ENCODE data around the gene PPIP5K2.

The PPIP5K2 gene

DNA sequence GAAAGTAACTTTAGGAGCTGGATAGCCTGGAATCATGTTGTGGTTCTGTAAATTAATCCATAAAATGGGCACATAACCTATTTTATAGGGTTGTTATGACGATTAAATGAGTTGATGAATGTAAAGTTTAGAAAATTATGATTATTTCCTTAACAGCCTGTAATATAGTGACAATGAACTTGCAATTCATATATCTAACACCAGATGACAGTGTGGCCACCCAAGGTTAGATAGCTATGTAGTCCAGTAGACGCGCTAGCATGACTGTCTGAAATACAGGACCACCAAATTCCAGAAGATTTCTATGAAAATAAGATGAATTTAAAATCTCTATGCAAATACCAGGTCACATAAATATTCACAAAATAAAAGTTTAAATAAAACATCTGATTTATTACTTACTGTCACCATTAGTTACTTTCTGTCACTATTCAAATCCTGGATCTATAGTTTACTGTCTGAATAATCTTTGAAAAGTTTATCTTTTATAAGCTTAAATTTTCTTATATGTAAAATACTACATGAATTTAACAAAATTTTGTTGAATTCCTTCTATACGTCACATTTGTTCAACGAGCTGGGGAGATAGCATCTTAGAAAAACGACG, 112.4 kb downstream of the PPIP5K2 start:
- TF ChIP-seq ZNF274 (IDR thresholded peaks at IDR 0.05; ENCODE audit: low read depth, low read length): no peak

GRCh38 chr5:103234239-103234975, 114.3 kb downstream of the PPIP5K2 start:
- no peak overlapping the region for H3K4me3 ChIP-seq (ENCODE audit: low read length)
- no peak for TF ChIP-seq ZNF274 (IDR thresholded peaks at IDR 0.05; ENCODE audit: low read depth, low read length)

More for the DNA sequence above, 112.4 kb downstream of the PPIP5K2 start:
- H3K4me3 ChIP-seq (ENCODE audit: low read length): no peak overlapping the region

GRCh38 chr5:103235891-103236290, 115.8 kb downstream of the PPIP5K2 start:
- no peak overlapping the region for H3K4me3 ChIP-seq (ENCODE audit: low read length)
- TF ChIP-seq ZNF274 (IDR thresholded peaks at IDR 0.05; ENCODE audit: low read depth, low read length): no peak

GRCh38 chr5:103237778-103238177, 117.7 kb downstream of the PPIP5K2 start:
- no peak for TF ChIP-seq ZNF274 (IDR thresholded peaks at IDR 0.05; ENCODE audit: low read depth, low read length)
- no peak overlapping the region for H3K4me3 ChIP-seq (ENCODE audit: low read length)

DNA sequence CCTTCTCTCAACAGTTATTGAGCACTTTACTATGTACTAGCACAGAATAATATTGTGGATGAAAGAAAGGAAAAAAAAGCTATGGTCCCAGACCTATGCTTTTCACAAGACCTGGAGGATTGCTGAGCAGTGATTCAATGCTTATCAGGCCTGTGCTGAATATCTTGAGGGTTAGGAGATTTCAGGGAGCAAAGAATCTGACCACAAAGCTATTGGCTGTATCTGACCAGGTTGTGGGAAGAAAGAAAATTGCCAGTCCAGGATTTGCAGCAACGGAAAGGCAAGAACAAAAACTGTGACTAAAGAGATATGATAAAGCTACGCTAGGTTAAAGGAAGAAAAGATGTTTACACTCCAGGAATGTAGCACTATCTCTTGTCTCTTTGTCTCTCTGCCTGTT, 123.6 kb downstream of the PPIP5K2 start:
- no peak overlapping the region for H3K4me3 ChIP-seq (ENCODE audit: low read length)
- TF ChIP-seq ZNF274 (IDR thresholded peaks at IDR 0.05; ENCODE audit: low read depth, low read length): no peak

DNA sequence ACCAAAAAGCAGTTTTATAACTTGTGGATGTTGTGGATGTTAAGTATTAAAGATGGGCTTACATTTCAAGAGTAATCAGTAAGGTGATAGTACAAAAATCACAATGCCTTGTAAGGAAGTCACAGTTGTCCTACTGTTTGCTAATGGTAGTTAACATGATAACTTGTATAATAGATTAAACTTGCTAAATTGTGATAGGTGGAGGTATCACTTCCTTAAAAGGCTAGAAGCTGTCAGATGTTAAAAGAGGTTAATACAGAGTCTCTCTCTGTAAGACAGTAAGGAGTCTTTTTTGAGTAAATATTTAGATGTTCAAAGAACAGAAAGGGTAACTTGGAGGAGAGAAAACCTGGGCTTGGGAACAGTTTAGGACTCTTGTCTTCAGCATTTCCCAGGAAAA, 124.3 kb downstream of the PPIP5K2 start:
- no peak overlapping the region for H3K4me3 ChIP-seq (ENCODE audit: low read length)
- no peak for TF ChIP-seq ZNF274 (IDR thresholded peaks at IDR 0.05; ENCODE audit: low read depth, low read length)

DNA sequence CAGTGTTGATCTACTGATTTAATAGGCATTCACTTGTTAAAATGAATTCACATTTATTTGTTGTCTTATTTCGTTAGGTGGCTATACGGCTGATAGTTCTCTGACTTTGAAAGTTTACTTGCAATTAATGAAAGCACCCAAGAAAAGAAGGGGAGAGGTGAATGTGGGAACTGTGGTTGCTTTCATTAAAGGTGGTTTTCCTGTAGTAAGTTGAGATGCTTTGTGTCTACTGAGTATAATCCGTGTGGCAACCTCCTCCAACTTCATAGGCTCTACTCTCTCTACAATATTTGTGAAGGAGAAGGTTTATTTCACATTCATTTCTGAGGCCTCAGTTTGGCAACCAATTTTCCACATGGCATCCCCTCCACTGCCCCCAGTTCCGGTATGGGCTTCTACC, 125.7 kb downstream of the PPIP5K2 start:
- no peak overlapping the region for H3K4me3 ChIP-seq (ENCODE audit: low read length)
- TF ChIP-seq ZNF274 (IDR thresholded peaks at IDR 0.05; ENCODE audit: low read depth, low read length): no peak

- TF ChIP-seq ZNF274 (IDR thresholded peaks at IDR 0.05; ENCODE audit: low read depth, low read length): no peak
These were observed 127.0 kb downstream of the PPIP5K2 start for GRCh38 chr5:103247118-103247517.

GRCh38 chr5:103249068-103249467, 129.0 kb downstream of the PPIP5K2 start:
- no peak overlapping the region for H3K4me3 ChIP-seq (ENCODE audit: low read length)
- no peak for TF ChIP-seq ZNF274 (IDR thresholded peaks at IDR 0.05; ENCODE audit: low read depth, low read length)

More at GRCh38 chr5:103247118-103247517, 127.0 kb downstream of the PPIP5K2 start:
- no peak overlapping the region for H3K4me3 ChIP-seq (ENCODE audit: low read length)

DNA sequence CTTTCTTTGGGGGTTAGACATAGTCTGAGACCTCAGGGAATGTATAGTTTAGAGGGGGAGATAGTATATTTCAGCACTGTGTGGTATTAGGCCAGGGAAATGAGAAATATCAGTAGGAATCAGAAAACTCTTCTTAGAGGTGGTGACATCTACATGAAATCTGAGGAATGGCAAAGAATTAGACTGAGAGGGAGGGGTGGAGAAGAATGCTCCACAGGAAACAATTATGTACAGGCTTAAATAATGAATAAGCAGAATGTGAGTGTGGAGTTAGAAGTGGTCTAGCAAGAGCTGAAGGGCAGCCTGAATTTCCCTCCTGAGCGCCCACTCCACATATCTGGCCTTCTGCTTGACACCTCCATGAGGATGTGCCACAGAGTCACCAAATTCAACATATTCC, 134.8 kb downstream of the PPIP5K2 start:
- TF ChIP-seq ZNF274 (IDR thresholded peaks at IDR 0.05; ENCODE audit: low read depth, low read length): no peak
- no peak overlapping the region for H3K4me3 ChIP-seq (ENCODE audit: low read length)

DNA sequence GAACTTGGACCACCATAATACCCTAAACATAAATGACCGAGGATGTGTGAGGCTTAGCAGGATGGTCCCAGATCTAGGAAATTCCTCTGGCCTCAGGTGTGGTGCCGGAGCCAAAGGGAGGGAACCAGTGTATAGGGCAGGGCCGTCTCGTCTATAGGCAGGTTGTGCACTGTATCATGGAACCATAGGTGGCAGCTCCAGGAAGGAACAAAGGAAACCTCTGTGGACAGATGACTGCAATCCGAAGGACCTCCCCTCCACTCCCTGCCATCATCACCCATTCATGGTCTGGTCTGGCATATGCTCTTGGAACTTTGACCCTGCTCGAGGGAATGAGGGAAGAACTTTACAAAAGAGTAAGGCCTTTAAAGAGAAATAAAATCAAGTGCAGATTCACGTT, 135.6 kb downstream of the PPIP5K2 start:
- no peak overlapping the region for H3K4me3 ChIP-seq (ENCODE audit: low read length)
- no peak for TF ChIP-seq ZNF274 (IDR thresholded peaks at IDR 0.05; ENCODE audit: low read depth, low read length)

DNA sequence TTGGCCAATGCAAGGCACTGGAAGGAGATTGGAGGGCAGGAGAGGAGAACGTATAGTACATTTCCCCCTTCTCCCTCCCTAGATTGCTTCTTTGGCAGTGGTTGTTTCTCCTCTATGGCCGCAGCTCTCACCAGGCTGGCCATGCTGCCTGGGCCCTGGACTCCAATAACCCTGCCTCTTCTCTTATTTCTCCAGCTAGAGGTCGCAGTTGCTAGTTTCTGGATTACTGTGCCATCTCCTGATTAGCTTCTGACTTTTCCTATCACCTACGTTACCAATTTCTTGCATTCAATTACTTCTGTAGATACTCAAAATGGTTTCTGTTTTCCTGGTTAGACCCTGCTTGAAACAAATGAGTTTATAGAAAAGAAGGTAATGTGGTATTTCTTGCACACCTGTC, 136.1 kb downstream of the PPIP5K2 start:
- no peak for TF ChIP-seq ZNF274 (IDR thresholded peaks at IDR 0.05; ENCODE audit: low read depth, low read length)
- H3K4me3 ChIP-seq (ENCODE audit: low read length): no peak overlapping the region

- TF ChIP-seq ZNF274 (IDR thresholded peaks at IDR 0.05; ENCODE audit: low read depth, low read length): no peak
- H3K4me3 ChIP-seq (ENCODE audit: low read length): peak within 1 kb of the TSS; percentile 65
These were observed 138.4 kb downstream of the PPIP5K2 start, which contains the start of gene MACIR for GRCh38 chr5:103258368-103258956. Gene MACIR, plus strand, starts transcription at chr5:103258763. Its CDS starts 17,157 bp downstream, at chr5:103275920.

DNA sequence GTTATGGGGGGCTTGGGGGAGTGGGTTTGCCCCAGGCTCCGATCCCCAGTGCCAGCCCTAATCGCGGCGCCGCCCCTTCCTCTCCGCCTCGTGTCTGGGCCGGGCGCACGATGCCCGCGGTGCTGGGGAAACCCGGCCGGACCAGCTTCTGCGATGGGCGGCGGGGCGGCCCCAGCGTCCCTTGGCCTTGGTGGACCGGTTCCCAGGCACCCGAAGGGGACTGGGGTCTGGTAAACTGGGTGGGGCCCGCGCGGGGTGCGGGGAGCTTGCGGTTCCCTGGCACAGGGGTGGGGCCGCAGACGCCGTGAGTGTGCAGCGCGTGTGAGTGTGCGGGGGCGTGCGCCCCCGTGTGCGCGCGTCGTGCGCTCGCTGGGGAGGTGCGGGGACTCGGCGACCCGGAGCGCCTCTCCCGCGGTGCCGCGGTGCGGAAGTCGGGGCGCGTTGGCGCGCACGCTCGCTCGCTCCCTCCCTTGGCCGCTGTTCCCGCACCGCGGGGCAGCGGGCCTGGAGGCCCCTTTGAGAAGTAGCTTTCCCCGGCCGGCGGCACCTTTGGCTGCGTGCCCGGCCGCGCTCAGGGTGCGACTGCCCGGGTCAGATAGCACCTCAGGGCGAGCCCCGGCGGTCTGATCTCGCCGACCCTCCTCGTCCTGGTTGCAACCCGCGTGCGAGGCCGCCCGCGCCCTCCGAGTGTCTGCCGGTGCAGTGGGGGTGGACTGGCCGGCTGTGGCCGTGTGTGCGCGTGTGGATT, 139.0 kb downstream of the PPIP5K2 start:
- peak overlapping the region; percentile 65 for H3K4me3 ChIP-seq (ENCODE audit: low read length)
- TF ChIP-seq ZNF274 (IDR thresholded peaks at IDR 0.05; ENCODE audit: low read depth, low read length): no peak
